ENCODE data around the gene LPAR2.

DNA sequence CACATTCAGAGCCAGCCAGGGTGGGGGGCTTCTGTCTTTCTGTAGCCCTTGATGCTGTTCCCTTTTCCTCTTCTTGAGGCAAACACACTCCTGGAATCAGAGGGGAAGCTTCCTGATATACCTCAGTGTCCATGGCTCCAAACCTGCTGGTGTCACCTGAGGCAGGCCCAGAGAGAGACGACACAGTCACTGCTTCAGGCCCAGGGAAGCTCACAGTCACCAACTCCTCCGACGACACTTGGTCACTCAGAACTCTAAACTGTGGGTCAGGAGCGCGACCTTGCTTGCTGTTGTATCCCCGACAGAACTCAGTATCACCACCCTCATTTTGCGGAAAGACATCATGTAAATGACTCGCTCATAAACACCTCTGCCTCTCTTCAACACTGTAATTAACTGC is 34.3 kb upstream of the LPAR2 start:
- TF ChIP-seq CTCF (IDR thresholded peaks at IDR 0.05) (no peak), POLR2AphosphoS5 (IDR thresholded peaks at IDR 0.05; ENCODE audit: insufficient read depth in 1 of 2, low read depth in 1 of 2) (no peak)

Data from vagina (tissue), 2 donors.